ENCODE data around the gene PPP2R5A. TPM values are rescaled to one million over a fixed set of nuclear protein-coding genes. Genes with fewer than 3 reads are reported as not detected.

PPP2R5A gene
- total and polyA plus RNA-seq, 2 of the 8 experiments (the other 6 are each of a cell fraction or from before 2014, with no cell fraction given): 14.6 to 36.3 TPM

DNA sequence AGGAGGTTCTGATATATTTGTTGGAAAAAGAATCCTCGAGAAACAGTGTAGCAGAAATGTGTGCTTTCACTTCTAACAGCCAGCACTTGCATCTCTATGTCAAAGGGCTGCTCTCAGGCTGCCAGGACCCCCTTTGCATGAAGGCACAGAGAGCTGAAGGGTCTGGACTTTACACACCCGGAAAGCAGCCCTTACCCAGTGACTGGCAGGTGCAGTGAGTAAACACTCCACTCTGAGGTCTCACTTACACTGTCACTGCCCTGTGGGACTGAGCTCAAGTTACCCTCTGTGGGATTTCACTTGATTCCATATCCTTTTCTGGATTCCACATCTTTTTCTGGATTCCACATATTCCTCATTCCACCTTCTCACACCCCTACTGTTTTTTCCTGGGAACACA is 40.8 kb upstream of the PPP2R5A start:
- H3K79me1 ChIP-seq (ENCODE audit: low read depth, low read length): no peaks in the 10 kb centered on the region
- no peaks in the 10 kb centered on the region for H3K4me1 ChIP-seq (replicated peaks in 1 of 4; ENCODE audit: control insufficient read depth in 3 of 4, insufficient read depth in 4 of 4, low read length in 3 of 4)
- H4K8ac ChIP-seq (ENCODE audit: extremely low read depth, insufficient read depth, low read length): no peak overlapping the region
- FAIRE-seq (no peak), DNase-seq (ENCODE audit: low read depth in 1 of 2, low spot score in 2 of 2) (no peak)
- H3K79me2 ChIP-seq (ENCODE audit: control insufficient read depth in 1 of 2, insufficient read depth in 2 of 2, low read length in 2 of 2): no peaks in the 10 kb centered on the region
- H4K5ac ChIP-seq (ENCODE audit: insufficient read length, low read depth, low read length): no peak overlapping the region
- no peak overlapping the region for H3K18ac ChIP-seq (ENCODE audit: extremely low read depth, low read length)
- no peak overlapping the region for H2AK5ac ChIP-seq (ENCODE audit: low read depth, low read length)
- no peak overlapping the region for H3K23ac ChIP-seq (ENCODE audit: insufficient read length)
- H3K4ac ChIP-seq (replicated peaks; ENCODE audit: insufficient read length, low read depth, low read length): no peak overlapping the region
- H2BK20ac ChIP-seq (ENCODE audit: low read length): no peak overlapping the region
- 93% methylated on average over 2 of the region's 2 CpGs; no CpG with 5 or more reads in 1 of the 2 experiments for WGBS, 2 experiments (ENCODE audit: extremely low coverage in 1 of 2, insufficient coverage in 1 of 2, insufficient read length in 1 of 2, insufficient replicate concordance in 2 of 2, low coverage in 1 of 2, low lambda C conversion rate in 2 of 2, missing lambda C conversion rate in 1 of 2)
- no peak overlapping the region for H3K27ac ChIP-seq (ENCODE audit: low read depth, low read length)
- no peak overlapping the region for H3K4me3 ChIP-seq (ENCODE audit: extremely low read depth in 1 of 4, insufficient read depth in 2 of 4, low read depth in 3 of 4, low read length in 4 of 4)
- H4K20me1 ChIP-seq (replicated peaks in 1 of 2; ENCODE audit: control insufficient read depth in 1 of 2, insufficient read depth in 2 of 2, low read length in 2 of 2): no peaks in the 10 kb centered on the region
- no peak overlapping the region for H2BK12ac ChIP-seq (ENCODE audit: low read depth, low read length)
- no peak overlapping the region for H3K4me2 ChIP-seq (ENCODE audit: insufficient read depth in 1 of 2, low read depth in 2 of 2, low read length in 2 of 2)
- H2BK5ac ChIP-seq (ENCODE audit: low read depth, low read length): no peak overlapping the region
- H3K14ac ChIP-seq (ENCODE audit: insufficient read length): no peak overlapping the region
- CTCF ChIA-PET (ENCODE audit: partially characterized antibody): no interaction called here
- no peak for TF ChIP-seq GTF2F1 (IDR thresholded peaks at IDR 0.05; ENCODE audit: borderline replicate concordance, low read depth, low read length)
- H4K91ac ChIP-seq (replicated peaks; ENCODE audit: insufficient read length, low read length): no peak overlapping the region
- no peak overlapping the region for H2BK15ac ChIP-seq (ENCODE audit: low read length)
- no peak overlapping the region for H3K9ac ChIP-seq (replicated peaks in 1 of 4; ENCODE audit: extremely low read depth in 1 of 4, low read depth in 3 of 4, low read length in 3 of 4)
- no peaks in the 10 kb centered on the region for H3K36me3 ChIP-seq (ENCODE audit: control insufficient read depth in 2 of 4, insufficient read depth in 4 of 4, low read length in 3 of 4)
- POLR2A ChIA-PET (ENCODE audit: partially characterized antibody): no interaction called here
- H3K56ac ChIP-seq (replicated peaks; ENCODE audit: insufficient read length, low read depth, low read length): no peak overlapping the region
- no peaks in the 10 kb centered on the region for H3K23me2 ChIP-seq (ENCODE audit: low read depth, low read length)
- no peak overlapping the region for H2AFZ ChIP-seq (ENCODE audit: low read length)
- no peak overlapping the region for H2BK120ac ChIP-seq (replicated peaks; ENCODE audit: low read depth, low read length)
- H3K27me3 ChIP-seq (replicated peaks in 1 of 4; ENCODE audit: control insufficient read depth in 3 of 4, extremely low read depth in 1 of 4, insufficient read depth in 3 of 4, low read length in 3 of 4): no peaks in the 10 kb centered on the region
- no peaks in the 10 kb centered on the region for H3K9me3 ChIP-seq (ENCODE audit: insufficient read depth in 2 of 2, low read depth in 1 of 2, low read length in 1 of 2)
